ENCODE data around the gene ZNF512.
"Not testable (repeated sequence)": the region's sequence is repeated elsewhere in the genome, so short reads cannot be mapped to it uniquely, and the experiment has no call there.

The ZNF512 gene

GRCh38 chr2:27554451-27554850 lies 28.4 kb upstream of the ZNF512 start:
- H3K36me3 ChIP-seq (ENCODE audit: control insufficient read depth, insufficient read depth, low read length): not testable (repeated sequence)

GRCh38 chr2:27559228-27559627 lies 23.6 kb upstream of the ZNF512 start:
- H3K27me3 ChIP-seq (replicated peaks; ENCODE audit: control insufficient read depth, insufficient read depth, low read length, poor library complexity, severe bottlenecking): no peaks in the 10 kb centered on the region
- DNase-seq: no peak
- no peaks in the 10 kb centered on the region for H3K4me1 ChIP-seq (ENCODE audit: control insufficient read depth, insufficient read depth, low read length, poor library complexity, severe bottlenecking)
- H3K36me3 ChIP-seq (ENCODE audit: control insufficient read depth, insufficient read depth, low read length): no peaks in the 10 kb centered on the region
- H3K9me3 ChIP-seq (ENCODE audit: control insufficient read depth, low read length): no peaks in the 10 kb centered on the region
- no peak overlapping the region for H3K4me3 ChIP-seq (ENCODE audit: insufficient read depth, low read depth, low read length, poor library complexity, severe bottlenecking)
- no peak overlapping the region for H3K27ac ChIP-seq (ENCODE audit: insufficient read depth, low read length, poor library complexity, severe bottlenecking)

More at GRCh38 chr2:27554451-27554850, 28.4 kb upstream of the ZNF512 start:
- not testable (repeated sequence) for H3K27me3 ChIP-seq (replicated peaks; ENCODE audit: control insufficient read depth, insufficient read depth, low read length, poor library complexity, severe bottlenecking); DNase-seq; H3K9me3 ChIP-seq (ENCODE audit: control insufficient read depth, low read length); H3K4me3 ChIP-seq (ENCODE audit: insufficient read depth, low read depth, low read length, poor library complexity, severe bottlenecking); H3K4me1 ChIP-seq (ENCODE audit: control insufficient read depth, insufficient read depth, low read length, poor library complexity, severe bottlenecking); H3K27ac ChIP-seq (ENCODE audit: insufficient read depth, low read length, poor library complexity, severe bottlenecking)

GRCh38 chr2:27561060-27561459 lies 21.8 kb upstream of the ZNF512 start:
- Histone ChIP-seq H3K4me1 (ENCODE audit: control insufficient read depth, insufficient read depth, low read length, poor library complexity, severe bottlenecking) (no peaks in the 10 kb centered on the region), H3K27me3 (replicated peaks; ENCODE audit: control insufficient read depth, insufficient read depth, low read length, poor library complexity, severe bottlenecking) (no peaks in the 10 kb centered on the region), H3K27ac (ENCODE audit: insufficient read depth, low read length, poor library complexity, severe bottlenecking) (no peak overlapping the region), H3K9me3 (ENCODE audit: control insufficient read depth, low read length) (no peaks in the 10 kb centered on the region), H3K4me3 (ENCODE audit: insufficient read depth, low read depth, low read length, poor library complexity, severe bottlenecking) (no peak overlapping the region), H3K36me3 (ENCODE audit: control insufficient read depth, insufficient read depth, low read length) (no peaks in the 10 kb centered on the region)
- no peak for DNase-seq

- Histone ChIP-seq H3K4me3 (ENCODE audit: insufficient read depth, low read depth, low read length, poor library complexity, severe bottlenecking) (no peak overlapping the region), H3K27ac (ENCODE audit: insufficient read depth, low read length, poor library complexity, severe bottlenecking) (no peak overlapping the region)
Measured at GRCh38 chr2:27566628-27567027, 16.2 kb upstream of the ZNF512 start.

GRCh38 chr2:27569398-27569797 lies 13.4 kb upstream of the ZNF512 start:
- Histone ChIP-seq H3K36me3 (ENCODE audit: control insufficient read depth, insufficient read depth, low read length) (no peaks in the 10 kb centered on the region), H3K4me3 (ENCODE audit: insufficient read depth, low read depth, low read length, poor library complexity, severe bottlenecking) (no peak overlapping the region), H3K27ac (ENCODE audit: insufficient read depth, low read length, poor library complexity, severe bottlenecking) (no peak overlapping the region), H3K4me1 (ENCODE audit: control insufficient read depth, insufficient read depth, low read length, poor library complexity, severe bottlenecking) (no peaks in the 10 kb centered on the region), H3K27me3 (replicated peaks; ENCODE audit: control insufficient read depth, insufficient read depth, low read length, poor library complexity, severe bottlenecking) (peaks cover 5% of the 10 kb centered on the region), H3K9me3 (ENCODE audit: control insufficient read depth, low read length) (no peaks in the 10 kb centered on the region)
- no peak for DNase-seq

More at GRCh38 chr2:27566628-27567027, 16.2 kb upstream of the ZNF512 start:
- H3K4me1 ChIP-seq (ENCODE audit: control insufficient read depth, insufficient read depth, low read length, poor library complexity, severe bottlenecking): no peaks in the 10 kb centered on the region
- H3K36me3 ChIP-seq (ENCODE audit: control insufficient read depth, insufficient read depth, low read length): no peaks in the 10 kb centered on the region
- no peaks in the 10 kb centered on the region for H3K9me3 ChIP-seq (ENCODE audit: control insufficient read depth, low read length)
- peaks cover 5% of the 10 kb centered on the region for H3K27me3 ChIP-seq (replicated peaks; ENCODE audit: control insufficient read depth, insufficient read depth, low read length, poor library complexity, severe bottlenecking)
- no peak for DNase-seq

GRCh38 chr2:27571197-27571596 lies 11.6 kb upstream of the ZNF512 start:
- Histone ChIP-seq H3K27me3 (replicated peaks; ENCODE audit: control insufficient read depth, insufficient read depth, low read length, poor library complexity, severe bottlenecking) (peaks cover 5% of the 10 kb centered on the region), H3K27ac (ENCODE audit: insufficient read depth, low read length, poor library complexity, severe bottlenecking) (no peak overlapping the region), H3K4me3 (ENCODE audit: insufficient read depth, low read depth, low read length, poor library complexity, severe bottlenecking) (no peak overlapping the region), H3K4me1 (ENCODE audit: control insufficient read depth, insufficient read depth, low read length, poor library complexity, severe bottlenecking) (no peaks in the 10 kb centered on the region), H3K9me3 (ENCODE audit: control insufficient read depth, low read length) (peaks cover 3% of the 10 kb centered on the region), H3K36me3 (ENCODE audit: control insufficient read depth, insufficient read depth, low read length) (no peaks in the 10 kb centered on the region)
- no peak for DNase-seq

- no peak overlapping the region for H3K4me3 ChIP-seq (ENCODE audit: insufficient read depth, low read depth, low read length, poor library complexity, severe bottlenecking)
- H3K27me3 ChIP-seq (replicated peaks; ENCODE audit: control insufficient read depth, insufficient read depth, low read length, poor library complexity, severe bottlenecking): peaks cover 5% of the 10 kb centered on the region
- H3K27ac ChIP-seq (ENCODE audit: insufficient read depth, low read length, poor library complexity, severe bottlenecking): no peak overlapping the region
- H3K4me1 ChIP-seq (ENCODE audit: control insufficient read depth, insufficient read depth, low read length, poor library complexity, severe bottlenecking): no peaks in the 10 kb centered on the region
- no peak for DNase-seq
- H3K36me3 ChIP-seq (ENCODE audit: control insufficient read depth, insufficient read depth, low read length): no peaks in the 10 kb centered on the region
- peaks cover 3% of the 10 kb centered on the region for H3K9me3 ChIP-seq (ENCODE audit: control insufficient read depth, low read length)
Measured at GRCh38 chr2:27571681-27572080, 11.2 kb upstream of the ZNF512 start.

GRCh38 chr2:27572439-27572838 lies 10.4 kb upstream of the ZNF512 start:
- no peaks in the 10 kb centered on the region for H3K36me3 ChIP-seq (ENCODE audit: control insufficient read depth, insufficient read depth, low read length)
- H3K4me1 ChIP-seq (ENCODE audit: control insufficient read depth, insufficient read depth, low read length, poor library complexity, severe bottlenecking): no peaks in the 10 kb centered on the region
- H3K27me3 ChIP-seq (replicated peaks; ENCODE audit: control insufficient read depth, insufficient read depth, low read length, poor library complexity, severe bottlenecking): no peaks in the 10 kb centered on the region
- peaks cover 3% of the 10 kb centered on the region for H3K9me3 ChIP-seq (ENCODE audit: control insufficient read depth, low read length)
- no peak overlapping the region for H3K4me3 ChIP-seq (ENCODE audit: insufficient read depth, low read depth, low read length, poor library complexity, severe bottlenecking)
- no peak for DNase-seq
- no peak overlapping the region for H3K27ac ChIP-seq (ENCODE audit: insufficient read depth, low read length, poor library complexity, severe bottlenecking)

- no peak overlapping the region for H3K4me3 ChIP-seq (ENCODE audit: insufficient read depth, low read depth, low read length, poor library complexity, severe bottlenecking)
- no peak for DNase-seq
- no peaks in the 10 kb centered on the region for H3K36me3 ChIP-seq (ENCODE audit: control insufficient read depth, insufficient read depth, low read length)
- H3K9me3 ChIP-seq (ENCODE audit: control insufficient read depth, low read length): peaks cover 3% of the 10 kb centered on the region
- H3K4me1 ChIP-seq (ENCODE audit: control insufficient read depth, insufficient read depth, low read length, poor library complexity, severe bottlenecking): no peaks in the 10 kb centered on the region
- H3K27ac ChIP-seq (ENCODE audit: insufficient read depth, low read length, poor library complexity, severe bottlenecking): no peak overlapping the region
- no peaks in the 10 kb centered on the region for H3K27me3 ChIP-seq (replicated peaks; ENCODE audit: control insufficient read depth, insufficient read depth, low read length, poor library complexity, severe bottlenecking)
Measured at GRCh38 chr2:27572998-27573429, 9.8 kb upstream of the ZNF512 start.

GRCh38 chr2:27573452-27573851 lies 9.4 kb upstream of the ZNF512 start:
- H3K27me3 ChIP-seq (replicated peaks; ENCODE audit: control insufficient read depth, insufficient read depth, low read length, poor library complexity, severe bottlenecking): no peaks in the 10 kb centered on the region
- no peak overlapping the region for H3K27ac ChIP-seq (ENCODE audit: insufficient read depth, low read length, poor library complexity, severe bottlenecking)
- no peaks in the 10 kb centered on the region for H3K36me3 ChIP-seq (ENCODE audit: control insufficient read depth, insufficient read depth, low read length)
- DNase-seq: no peak
- peaks cover 3% of the 10 kb centered on the region for H3K9me3 ChIP-seq (ENCODE audit: control insufficient read depth, low read length)
- no peak overlapping the region for H3K4me3 ChIP-seq (ENCODE audit: insufficient read depth, low read depth, low read length, poor library complexity, severe bottlenecking)
- no peaks in the 10 kb centered on the region for H3K4me1 ChIP-seq (ENCODE audit: control insufficient read depth, insufficient read depth, low read length, poor library complexity, severe bottlenecking)
